GM12878 (cell line): ENCODE data around the gene PALMD.

ENCODE experiments used
- BHLHE40 ChIP-seq, 2 experiments: fragments of 450-650 bp in 1 of 2; IDR thresholded peaks; 2 replicates each; pipeline ENCODE4 v1.6.1; 2011 to 2017; ENCODE audit warnings: low read depth in 2 of 2, borderline replicate concordance in 1 of 2, improper control_type of control experiment in 1 of 2, low read length in 1 of 2, mild to moderate bottlenecking in 1 of 2
- BRCA1 ChIP-seq: IDR thresholded peaks from 2 replicates; pipeline ENCODE4 v1.6.1; 2011; ENCODE audit warnings: low read depth, low read length, improper control_type of control experiment
- CHD2 ChIP-seq: IDR thresholded peaks from 2 replicates; pipeline ENCODE4 v1.6.1; 2011; ENCODE audit warnings: low read depth, low read length, improper control_type of control experiment, borderline replicate concordance
- EZH2 ChIP-seq: IDR thresholded peaks from 2 replicates; pipeline ENCODE4 v1.6.1; 2012; ENCODE audit warnings: low read depth, mild to moderate bottlenecking, control low read depth, inconsistent platforms, low read length, borderline replicate concordance; ENCODE audit not compliant: control insufficient read depth
- JUNB ChIP-seq: IDR thresholded peaks from 2 replicates; pipeline ENCODE4 v1.6.1; 2016; ENCODE audit warnings: antibody characterized with exemption, mild to moderate bottlenecking
- POLR2A ChIP-seq: IDR thresholded peaks from 2 replicates; pipeline ENCODE4 v1.6.1; 2011; ENCODE audit warnings: low read depth, mild to moderate bottlenecking, low read length
- RAD21 ChIP-seq: IDR thresholded peaks from 2 replicates; pipeline ENCODE4 v1.6.1; 2011; ENCODE audit warnings: mild to moderate bottlenecking, low read depth, low read length, moderate library complexity; ENCODE audit not compliant: insufficient read depth
- SMC3 ChIP-seq: IDR thresholded peaks from 2 replicates; pipeline ENCODE4 v1.6.1; 2011; ENCODE audit warnings: low read length, improper control_type of control experiment, borderline replicate concordance
- SREBF1 ChIP-seq: IDR thresholded peaks from 2 replicates; pipeline ENCODE4 v1.6.1; 2012; ENCODE audit warnings: mild to moderate bottlenecking, low read length
- SREBF2 ChIP-seq: IDR thresholded peaks from 2 replicates; pipeline ENCODE4 v1.6.1; 2012; ENCODE audit warnings: mild to moderate bottlenecking, low read length

DNA sequence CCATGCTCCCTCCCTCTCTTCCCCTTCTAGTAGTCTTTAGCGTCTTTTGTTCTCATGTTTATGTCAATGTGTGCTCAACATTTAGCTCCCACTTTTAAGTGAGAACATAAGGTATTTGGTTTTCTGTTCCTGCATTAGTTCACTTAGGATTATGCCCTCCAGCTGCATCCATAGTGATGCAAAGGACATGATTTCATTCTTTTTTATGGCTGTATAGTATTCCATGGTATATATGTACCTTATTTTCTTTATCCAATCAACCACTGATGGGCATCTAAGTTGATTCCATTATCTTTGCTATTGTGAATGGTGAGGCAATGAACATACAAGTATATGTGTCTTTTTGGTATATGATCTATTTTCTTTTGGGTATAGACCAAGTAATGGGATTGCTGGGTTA is 38.3 kb upstream of the PALMD start:
- TF ChIP-seq EZH2 = no peak
- no peak for TF ChIP-seq CHD2
- no peak for TF ChIP-seq RAD21
- no peak for TF ChIP-seq SREBF2
- TF ChIP-seq SMC3 = no peak
- no peak for TF ChIP-seq JUNB
- no peak for TF ChIP-seq POLR2A
- no peak for TF ChIP-seq BHLHE40 (IDR thresholded peaks at IDR 0.05; ENCODE audit: borderline replicate concordance in 1 of 2, low read depth in 2 of 2, low read length in 1 of 2)
- no peak for TF ChIP-seq SREBF1
- no peak for TF ChIP-seq BRCA1
